ENCODE measurements around the gene NCF1. TPM values are rescaled to one million over a fixed set of nuclear protein-coding genes. Genes with fewer than 3 reads are reported as not detected.
"Not testable (repeated sequence)": the region's sequence is repeated elsewhere in the genome, so short reads cannot be mapped to it uniquely, and the experiment has no call there.

The NCF1 gene
- polyA plus RNA-seq, 1 experiment: not detected

DNA sequence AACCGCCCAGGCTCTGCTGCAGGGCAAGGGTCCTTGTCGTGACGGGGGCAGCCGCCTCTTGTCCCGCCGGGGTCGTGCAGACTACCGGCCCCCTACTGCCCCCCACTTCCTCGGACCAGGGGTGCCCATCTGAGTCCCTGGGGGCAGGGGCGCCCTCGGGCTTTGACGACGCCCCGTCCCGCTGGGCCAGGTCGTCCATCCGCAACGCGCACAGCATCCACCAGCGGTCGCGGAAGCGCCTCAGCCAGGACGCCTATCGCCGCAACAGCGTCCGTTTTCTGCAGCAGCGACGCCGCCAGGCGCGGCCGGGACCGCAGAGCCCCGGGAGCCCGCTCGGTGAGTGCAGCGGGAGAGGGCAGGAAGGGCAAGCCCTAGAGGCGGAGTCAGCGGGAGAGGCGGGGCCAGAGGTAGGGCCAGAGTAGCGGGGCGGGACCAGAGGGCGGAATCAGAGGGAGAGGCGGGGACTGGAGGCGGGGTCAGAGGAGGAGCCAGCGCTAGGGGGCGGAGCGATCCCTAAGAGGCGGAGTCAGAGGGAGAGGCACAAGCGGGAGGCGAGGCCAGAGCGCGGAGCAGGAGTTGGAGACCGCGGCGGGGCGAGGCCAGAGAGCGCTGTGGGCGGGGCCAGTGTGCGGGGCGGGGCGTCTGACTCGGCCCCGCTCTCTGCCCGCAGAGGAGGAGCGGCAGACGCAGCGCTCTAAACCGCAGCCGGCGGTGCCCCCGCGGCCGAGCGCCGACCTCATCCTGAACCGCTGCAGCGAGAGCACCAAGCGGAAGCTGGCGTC is 14.7 kb downstream of the NCF1 start:
- POLR2A ChIA-PET: not testable (repeated sequence)

GRCh38 chr7:74789200-74789736 is 15.5 kb downstream of the NCF1 start:
- DNase-seq (ENCODE audit: low read depth); H3K36me3 ChIP-seq (ENCODE audit: control insufficient read depth, insufficient read depth, low read length); H3K27me3 ChIP-seq (ENCODE audit: control insufficient read depth, insufficient read depth, low read length); CTCF ChIA-PET; H3K4me3 ChIP-seq (ENCODE audit: low read depth, low read length); POLR2A ChIA-PET: not testable (repeated sequence)

More for the DNA sequence above, 14.7 kb downstream of the NCF1 start:
- H3K4me3 ChIP-seq (ENCODE audit: low read depth, low read length): peak overlapping the region; percentile 29
- H3K27me3 ChIP-seq (ENCODE audit: control insufficient read depth, insufficient read depth, low read length); CTCF ChIA-PET; H3K36me3 ChIP-seq (ENCODE audit: control insufficient read depth, insufficient read depth, low read length): not testable (repeated sequence)
- DNase-seq (ENCODE audit: low read depth): peak; percentile 33
- TF ChIP-seq, protein P1, sequence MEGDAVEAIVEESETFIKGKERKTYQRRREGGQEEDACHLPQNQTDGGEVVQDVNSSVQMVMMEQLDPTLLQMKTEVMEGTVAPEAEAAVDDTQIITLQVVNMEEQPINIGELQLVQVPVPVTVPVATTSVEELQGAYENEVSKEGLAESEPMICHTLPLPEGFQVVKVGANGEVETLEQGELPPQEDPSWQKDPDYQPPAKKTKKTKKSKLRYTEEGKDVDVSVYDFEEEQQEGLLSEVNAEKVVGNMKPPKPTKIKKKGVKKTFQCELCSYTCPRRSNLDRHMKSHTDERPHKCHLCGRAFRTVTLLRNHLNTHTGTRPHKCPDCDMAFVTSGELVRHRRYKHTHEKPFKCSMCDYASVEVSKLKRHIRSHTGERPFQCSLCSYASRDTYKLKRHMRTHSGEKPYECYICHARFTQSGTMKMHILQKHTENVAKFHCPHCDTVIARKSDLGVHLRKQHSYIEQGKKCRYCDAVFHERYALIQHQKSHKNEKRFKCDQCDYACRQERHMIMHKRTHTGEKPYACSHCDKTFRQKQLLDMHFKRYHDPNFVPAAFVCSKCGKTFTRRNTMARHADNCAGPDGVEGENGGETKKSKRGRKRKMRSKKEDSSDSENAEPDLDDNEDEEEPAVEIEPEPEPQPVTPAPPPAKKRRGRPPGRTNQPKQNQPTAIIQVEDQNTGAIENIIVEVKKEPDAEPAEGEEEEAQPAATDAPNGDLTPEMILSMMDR (IDR thresholded peaks at IDR 0.05; ENCODE audit: insufficient read depth, low read depth, low read length): 0 out of 2 replicates have a peak, but pooled peaks have one; percentile 3

GRCh38 chr7:74797848-74798622 is 24.2 kb downstream of the NCF1 start:
- POLR2A ChIA-PET; H3K4me3 ChIP-seq (ENCODE audit: low read depth, low read length); H3K27me3 ChIP-seq (ENCODE audit: control insufficient read depth, insufficient read depth, low read length); CTCF ChIA-PET; DNase-seq (ENCODE audit: low read depth); H3K36me3 ChIP-seq (ENCODE audit: control insufficient read depth, insufficient read depth, low read length): not testable (repeated sequence)

DNA sequence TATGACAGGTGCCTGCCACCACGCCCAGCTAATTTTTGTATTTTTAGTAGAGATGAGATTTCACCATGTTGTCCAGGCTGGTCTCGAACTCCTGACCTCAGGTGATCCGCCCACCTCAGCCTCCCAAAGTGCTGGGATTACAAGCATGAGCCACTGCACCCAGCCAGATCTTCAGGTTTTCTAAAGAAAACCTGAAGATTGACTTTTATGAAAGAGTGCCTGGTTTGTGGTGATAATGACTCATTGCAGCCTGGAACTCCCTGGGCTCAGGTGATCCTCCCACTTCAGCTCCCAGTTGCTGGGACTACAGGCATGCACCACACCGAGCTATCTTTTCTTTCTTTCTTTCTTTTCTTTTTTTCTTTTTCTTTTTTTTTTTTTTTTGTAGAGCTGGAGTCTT is 24.8 kb downstream of the NCF1 start:
- CTCF ChIA-PET; DNase-seq (ENCODE audit: low read depth); POLR2A ChIA-PET; H3K36me3 ChIP-seq (ENCODE audit: control insufficient read depth, insufficient read depth, low read length); H3K4me3 ChIP-seq (ENCODE audit: low read depth, low read length); H3K27me3 ChIP-seq (ENCODE audit: control insufficient read depth, insufficient read depth, low read length): not testable (repeated sequence)

GRCh38 chr7:74815882-74816281 is 42.1 kb downstream of the NCF1 start:
- DNase-seq (ENCODE audit: low read depth); POLR2A ChIA-PET; H3K27me3 ChIP-seq (ENCODE audit: control insufficient read depth, insufficient read depth, low read length); H3K36me3 ChIP-seq (ENCODE audit: control insufficient read depth, insufficient read depth, low read length); CTCF ChIA-PET; H3K4me3 ChIP-seq (ENCODE audit: low read depth, low read length): not testable (repeated sequence)

- H3K36me3 ChIP-seq (ENCODE audit: control insufficient read depth, insufficient read depth, low read length); H3K4me3 ChIP-seq (ENCODE audit: low read depth, low read length); H3K27me3 ChIP-seq (ENCODE audit: control insufficient read depth, insufficient read depth, low read length); POLR2A ChIA-PET; DNase-seq (ENCODE audit: low read depth); CTCF ChIA-PET: not testable (repeated sequence)
These were observed 46.5 kb downstream of the NCF1 start for GRCh38 chr7:74820146-74820805.

GRCh38 chr7:74821259-74821658 is 47.4 kb downstream of the NCF1 start:
- H3K27me3 ChIP-seq (ENCODE audit: control insufficient read depth, insufficient read depth, low read length); H3K4me3 ChIP-seq (ENCODE audit: low read depth, low read length); CTCF ChIA-PET; POLR2A ChIA-PET; DNase-seq (ENCODE audit: low read depth); H3K36me3 ChIP-seq (ENCODE audit: control insufficient read depth, insufficient read depth, low read length): not testable (repeated sequence)

- DNase-seq (ENCODE audit: low read depth); CTCF ChIA-PET; POLR2A ChIA-PET: not testable (repeated sequence)
These were observed 56.1 kb downstream of the NCF1 start for GRCh38 chr7:74829959-74830358.

DNA sequence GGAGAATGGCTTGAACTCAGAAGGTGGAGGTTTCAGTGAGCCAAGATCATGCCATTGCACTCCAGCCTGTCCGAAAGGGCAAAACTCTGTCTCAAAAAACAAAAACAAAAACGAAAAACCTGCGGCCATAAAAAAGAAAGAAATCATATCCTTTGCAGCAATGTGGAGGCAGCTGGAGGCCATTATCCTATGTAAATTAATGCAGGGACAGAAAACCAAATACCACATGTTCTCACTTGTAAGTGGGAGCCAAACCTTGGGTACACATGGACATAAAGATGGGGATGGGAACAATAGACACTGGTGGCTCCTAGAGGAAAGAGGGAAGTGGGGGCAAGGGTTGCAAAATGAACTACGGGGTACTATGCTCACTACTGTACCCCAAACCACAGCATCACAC is 56.6 kb downstream of the NCF1 start:
- H3K4me3 ChIP-seq (ENCODE audit: low read depth, low read length); CTCF ChIA-PET; H3K27me3 ChIP-seq (ENCODE audit: control insufficient read depth, insufficient read depth, low read length); DNase-seq (ENCODE audit: low read depth); POLR2A ChIA-PET; H3K36me3 ChIP-seq (ENCODE audit: control insufficient read depth, insufficient read depth, low read length): not testable (repeated sequence)

More at GRCh38 chr7:74829959-74830358, 56.1 kb downstream of the NCF1 start:
- H3K36me3 ChIP-seq (ENCODE audit: control insufficient read depth, insufficient read depth, low read length); H3K4me3 ChIP-seq (ENCODE audit: low read depth, low read length); H3K27me3 ChIP-seq (ENCODE audit: control insufficient read depth, insufficient read depth, low read length): not testable (repeated sequence)
